ENCODE data around the gene CBY3. TPM values are rescaled to one million over a fixed set of nuclear protein-coding genes. Genes with fewer than 3 reads are reported as not detected.
"Not testable (repeated sequence)": the region's sequence is repeated elsewhere in the genome, so short reads cannot be mapped to it uniquely, and the experiment has no call there.

CBY3 gene
- total RNA-seq, 1 donor from 2014 or later: not detected

DNA sequence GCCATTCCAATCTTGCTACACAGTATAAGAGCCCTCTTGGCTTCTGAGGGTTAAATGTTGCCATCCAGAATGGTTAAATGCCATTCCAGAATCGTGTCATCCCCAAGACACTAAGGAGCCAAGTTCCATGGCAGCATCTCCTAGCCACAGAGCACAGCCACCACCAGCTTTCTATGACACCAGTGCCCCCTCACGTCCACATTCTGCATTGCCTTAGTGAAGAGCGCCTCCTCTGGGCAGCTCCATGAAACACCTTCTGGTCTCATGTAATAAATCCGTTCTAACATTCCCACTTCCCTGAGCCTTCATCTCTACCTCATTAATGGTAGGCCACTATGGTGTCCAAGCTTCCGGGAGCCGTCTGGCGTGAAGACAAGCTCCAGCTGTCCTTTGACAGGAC, 12.4 kb downstream of the CBY3 start:
- Mint-ChIP-seq H3K9me3 (ENCODE audit: low read depth) (no peaks in the 10 kb centered on the region), H3K27ac (no peak overlapping the region), H3K36me3 (ENCODE audit: insufficient read depth) (peaks cover 9% of the 10 kb centered on the region), H3K4me1 (ENCODE audit: low read depth) (no peaks in the 10 kb centered on the region), H3K4me3 (ENCODE audit: low read depth) (no peak overlapping the region), H3K27me3 (no peaks in the 10 kb centered on the region)
- DNase-seq (ENCODE audit: low spot score, unreplicated experiment): no peak
- peak; percentile 76 for TF ChIP-seq CTCF (IDR thresholded peaks at IDR 0.05; ENCODE audit: unreplicated experiment)

DNA sequence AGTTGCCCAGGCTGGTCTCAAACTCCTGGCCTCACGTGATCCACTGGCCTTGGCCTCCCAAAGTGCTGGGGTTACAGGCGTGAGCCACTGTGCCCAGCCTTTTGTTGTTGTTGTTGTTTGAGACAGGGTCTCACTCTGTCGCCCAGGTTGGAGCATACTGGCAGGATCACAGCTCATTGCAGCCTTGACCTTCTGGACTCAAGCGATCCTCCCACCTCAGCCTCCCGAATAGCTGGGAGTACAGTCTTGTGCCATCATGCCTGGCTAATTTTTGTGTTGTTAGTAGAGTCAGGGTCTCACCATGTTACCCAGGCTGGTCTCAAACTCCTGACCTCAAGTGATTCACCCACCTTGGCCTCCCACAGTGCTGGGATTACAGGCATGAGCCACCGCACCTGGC, 19.2 kb downstream of the CBY3 start:
- not testable (repeated sequence) for H3K4me1 Mint-ChIP-seq (ENCODE audit: low read depth); H3K27me3 Mint-ChIP-seq; H3K27ac Mint-ChIP-seq; H3K9me3 Mint-ChIP-seq (ENCODE audit: low read depth); H3K36me3 Mint-ChIP-seq (ENCODE audit: insufficient read depth); H3K4me3 Mint-ChIP-seq (ENCODE audit: low read depth); DNase-seq (ENCODE audit: low spot score, unreplicated experiment)

DNA sequence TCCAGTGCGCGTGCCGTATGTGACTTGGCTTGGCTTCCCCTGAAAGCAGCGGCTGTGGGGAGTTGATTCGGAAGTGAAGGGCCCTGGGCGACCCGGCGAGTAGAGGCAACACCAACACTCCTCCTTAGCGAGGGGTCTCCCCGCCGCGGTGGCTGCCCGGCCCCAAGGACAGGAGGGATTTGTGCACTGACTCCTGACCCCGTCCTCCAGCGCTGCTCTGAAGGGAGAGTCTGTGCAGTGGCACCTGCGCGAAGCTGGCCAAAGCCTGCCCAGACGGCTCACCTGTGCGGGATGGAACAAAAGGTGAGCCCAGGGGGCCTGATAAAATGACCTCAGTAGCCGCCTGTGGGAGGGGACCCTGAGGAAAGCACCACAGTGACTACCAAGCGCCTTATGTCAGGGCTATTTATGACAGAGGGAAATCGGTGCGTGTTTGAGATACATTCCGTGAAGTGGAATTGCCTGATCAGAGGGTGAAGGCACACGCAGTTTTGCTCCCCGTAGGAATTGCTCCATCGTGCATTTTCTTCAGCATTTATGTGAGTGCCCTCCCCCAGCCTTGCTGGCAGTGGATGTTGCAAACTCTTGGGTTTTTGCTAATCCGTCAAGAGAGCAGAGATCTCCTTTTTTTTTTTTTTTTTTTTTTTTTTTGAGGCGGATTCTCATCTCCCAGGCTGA, 22.5 kb downstream of the CBY3 start:
- peak overlapping the region; percentile 81 for H3K4me3 Mint-ChIP-seq (ENCODE audit: low read depth)
- H3K9me3 Mint-ChIP-seq (ENCODE audit: low read depth); H3K27me3 Mint-ChIP-seq; H3K36me3 Mint-ChIP-seq (ENCODE audit: insufficient read depth); H3K4me1 Mint-ChIP-seq (ENCODE audit: low read depth); DNase-seq (ENCODE audit: low spot score, unreplicated experiment): not testable (repeated sequence)
- peak overlapping the region; percentile 60 for H3K27ac Mint-ChIP-seq

DNA sequence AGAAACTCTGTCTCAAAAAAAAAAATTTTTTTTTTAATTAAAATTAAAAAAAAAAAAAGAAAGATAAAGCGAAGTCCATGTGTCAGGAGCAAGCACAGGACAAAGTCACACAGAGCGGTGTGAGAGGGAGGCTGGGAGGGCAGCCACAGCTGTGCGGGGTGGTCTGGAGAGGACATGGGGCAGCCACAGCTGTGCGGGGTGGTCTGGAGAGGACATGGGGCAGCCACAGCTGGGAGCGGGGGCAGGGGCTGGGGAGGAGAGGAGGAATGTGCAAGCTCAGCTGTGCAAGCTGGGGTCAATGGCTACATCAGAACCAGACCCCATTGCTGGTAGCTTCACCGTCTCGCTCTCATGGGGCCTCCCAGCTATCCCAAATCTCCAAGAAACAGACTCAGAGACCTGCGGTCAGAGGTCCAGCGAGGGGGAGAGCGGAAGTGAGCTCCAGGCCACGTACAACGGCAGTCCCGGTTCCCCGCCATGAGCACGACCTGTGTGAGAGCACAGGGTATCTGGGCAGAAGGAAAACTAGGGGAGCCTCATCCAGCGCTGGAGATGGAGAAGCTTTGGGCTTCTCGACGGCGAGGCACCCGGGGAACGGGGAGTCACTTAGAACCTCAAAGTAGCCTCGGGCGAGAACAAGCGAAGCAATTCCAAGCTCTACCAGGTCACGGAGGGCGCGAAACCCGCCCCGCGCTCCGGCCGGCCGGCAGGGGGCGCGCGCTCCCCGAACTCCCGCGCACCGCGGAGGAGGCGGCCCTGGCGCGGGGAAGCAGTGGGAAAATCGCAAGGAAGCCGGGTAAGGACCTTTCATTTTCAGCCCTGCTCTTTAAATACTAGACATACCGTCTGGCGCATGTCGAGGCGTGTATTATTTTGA, 23.3 kb downstream of the CBY3 start:
- H3K36me3 Mint-ChIP-seq (ENCODE audit: insufficient read depth); H3K27me3 Mint-ChIP-seq; H3K27ac Mint-ChIP-seq; H3K4me1 Mint-ChIP-seq (ENCODE audit: low read depth); H3K9me3 Mint-ChIP-seq (ENCODE audit: low read depth); DNase-seq (ENCODE audit: low spot score, unreplicated experiment): not testable (repeated sequence)
- peak overlapping the region; percentile 81 for H3K4me3 Mint-ChIP-seq (ENCODE audit: low read depth)

GRCh38 chr5:179653135-179653534, 27.7 kb downstream of the CBY3 start:
- not testable (repeated sequence) for DNase-seq (ENCODE audit: low spot score, unreplicated experiment); H3K9me3 Mint-ChIP-seq (ENCODE audit: low read depth); H3K27ac Mint-ChIP-seq; H3K4me1 Mint-ChIP-seq (ENCODE audit: low read depth); H3K36me3 Mint-ChIP-seq (ENCODE audit: insufficient read depth); H3K27me3 Mint-ChIP-seq; H3K4me3 Mint-ChIP-seq (ENCODE audit: low read depth)

GRCh38 chr5:179650245-179650644, 30.6 kb downstream of the CBY3 start:
- not testable (repeated sequence) for H3K36me3 Mint-ChIP-seq (ENCODE audit: insufficient read depth); H3K4me3 Mint-ChIP-seq (ENCODE audit: low read depth); H3K27me3 Mint-ChIP-seq; H3K27ac Mint-ChIP-seq; DNase-seq (ENCODE audit: low spot score, unreplicated experiment); H3K4me1 Mint-ChIP-seq (ENCODE audit: low read depth); H3K9me3 Mint-ChIP-seq (ENCODE audit: low read depth)

DNA sequence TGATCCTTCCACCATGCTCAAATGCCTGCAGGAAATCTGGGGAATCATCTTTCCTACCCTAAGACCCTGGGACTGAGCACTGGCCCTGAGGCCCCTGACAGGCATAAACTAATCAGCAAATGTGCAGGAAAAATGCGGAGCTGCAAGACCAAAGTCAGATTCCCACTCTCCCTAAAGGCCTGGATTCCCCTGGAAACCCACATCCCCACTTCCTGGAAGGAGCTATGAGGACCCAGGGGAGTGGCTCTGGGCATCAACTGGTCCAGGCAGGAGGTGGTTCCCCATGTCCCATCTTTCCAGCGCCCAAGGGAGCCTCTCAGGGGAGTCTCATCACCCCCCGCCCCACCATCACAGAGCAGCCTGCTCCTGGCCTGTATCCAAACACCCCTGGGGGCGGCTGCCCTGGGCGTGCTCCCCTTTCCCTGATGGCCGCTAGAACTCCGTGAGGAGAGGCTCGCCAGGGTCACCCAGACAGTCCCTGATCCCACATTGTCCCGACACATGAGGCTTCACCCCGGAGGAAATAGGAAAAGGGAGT, 31.6 kb downstream of the CBY3 start:
- H3K4me1 Mint-ChIP-seq (ENCODE audit: low read depth); H3K27ac Mint-ChIP-seq; DNase-seq (ENCODE audit: low spot score, unreplicated experiment); H3K27me3 Mint-ChIP-seq; H3K4me3 Mint-ChIP-seq (ENCODE audit: low read depth); H3K9me3 Mint-ChIP-seq (ENCODE audit: low read depth); H3K36me3 Mint-ChIP-seq (ENCODE audit: insufficient read depth): not testable (repeated sequence)

DNA sequence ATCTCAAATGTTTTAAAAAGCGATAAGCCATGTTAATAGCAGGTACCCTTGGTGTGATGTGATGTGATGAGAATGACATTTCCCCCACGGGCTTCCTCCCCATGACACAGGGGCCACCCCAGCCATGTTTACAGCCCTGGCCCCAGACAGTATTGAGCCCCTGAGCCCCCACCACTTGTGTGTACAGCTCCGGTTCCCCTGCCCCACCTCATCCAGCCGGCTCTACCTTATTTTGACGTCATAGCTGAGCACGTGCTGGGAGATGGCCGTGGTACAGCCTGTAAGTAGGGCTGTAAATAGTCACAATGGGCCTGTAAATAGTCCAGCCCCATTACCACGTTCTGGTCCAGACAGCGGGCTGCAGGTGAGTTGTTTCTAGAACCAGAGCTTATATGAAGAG, 32.4 kb downstream of the CBY3 start:
- Mint-ChIP-seq H3K27me3 (no peaks in the 10 kb centered on the region), H3K9me3 (ENCODE audit: low read depth) (no peaks in the 10 kb centered on the region), H3K27ac (no peak overlapping the region), H3K36me3 (ENCODE audit: insufficient read depth) (no peaks in the 10 kb centered on the region), H3K4me3 (ENCODE audit: low read depth) (no peak overlapping the region), H3K4me1 (ENCODE audit: low read depth) (no peaks in the 10 kb centered on the region)
- TF ChIP-seq CTCF (IDR thresholded peaks at IDR 0.05; ENCODE audit: unreplicated experiment): no peak
- no peak for DNase-seq (ENCODE audit: low spot score, unreplicated experiment)

- not testable (repeated sequence) for H3K27ac Mint-ChIP-seq; H3K9me3 Mint-ChIP-seq (ENCODE audit: low read depth); H3K4me1 Mint-ChIP-seq (ENCODE audit: low read depth); H3K4me3 Mint-ChIP-seq (ENCODE audit: low read depth); H3K27me3 Mint-ChIP-seq; DNase-seq (ENCODE audit: low spot score, unreplicated experiment); H3K36me3 Mint-ChIP-seq (ENCODE audit: insufficient read depth)
These were observed 36.1 kb downstream of the CBY3 start for GRCh38 chr5:179644766-179645165.

DNA sequence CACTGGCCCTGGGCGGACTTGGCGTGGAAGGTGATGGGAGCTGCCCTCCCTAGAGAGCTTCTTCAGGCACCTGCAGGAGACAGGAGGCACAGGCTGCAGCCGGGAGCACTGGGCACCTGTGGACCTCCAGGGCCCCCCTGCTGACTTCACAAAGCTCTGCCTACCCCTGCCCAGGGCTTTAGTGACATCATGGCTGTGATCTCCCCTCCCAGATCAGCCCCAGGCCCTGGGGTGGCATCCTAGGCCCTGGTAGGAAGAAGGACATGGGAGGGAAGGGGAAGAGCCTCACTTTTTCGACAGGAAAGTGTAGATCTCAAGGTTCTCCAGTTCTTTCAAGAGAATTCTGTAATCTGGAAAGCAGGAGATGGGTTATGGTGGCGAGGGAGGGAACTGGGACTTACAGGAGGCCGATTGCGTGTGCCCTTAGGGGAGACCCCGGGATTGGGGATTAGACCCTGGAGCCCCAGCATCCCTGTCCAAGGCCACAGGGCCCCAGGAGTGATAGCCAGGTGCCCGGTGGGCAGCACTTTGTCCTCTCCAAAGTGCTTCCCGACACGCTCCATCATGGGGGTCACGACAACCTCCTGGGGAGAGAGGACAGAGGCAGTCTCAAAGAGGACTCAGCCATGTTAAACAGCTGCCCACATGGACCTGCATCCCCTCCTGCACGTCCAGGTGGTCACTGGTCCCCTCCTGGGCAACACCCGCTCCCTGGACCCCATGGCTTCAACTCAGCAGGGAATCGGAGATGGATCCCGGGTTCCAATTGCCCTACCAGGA, 37.5 kb downstream of the CBY3 start:
- not testable (repeated sequence) for H3K4me3 Mint-ChIP-seq (ENCODE audit: low read depth); H3K27me3 Mint-ChIP-seq; H3K4me1 Mint-ChIP-seq (ENCODE audit: low read depth); H3K27ac Mint-ChIP-seq; H3K36me3 Mint-ChIP-seq (ENCODE audit: insufficient read depth); H3K9me3 Mint-ChIP-seq (ENCODE audit: low read depth); DNase-seq (ENCODE audit: low spot score, unreplicated experiment)
